Measurements from ENCODE around the gene CASS4.
"Not testable (repeated sequence)": the region's sequence is repeated elsewhere in the genome, so short reads cannot be mapped to it uniquely, and the experiment has no call there.

CASS4 gene

GRCh38 chr20:56381501-56381900, 30.6 kb upstream of the CASS4 start:
- no peaks in the 10 kb centered on the region for H3K9me3 ChIP-seq (ENCODE audit: control insufficient read depth, low read depth, low read length)
- H3K27ac ChIP-seq (ENCODE audit: low read length), result no peak overlapping the region
- H3K4me1 ChIP-seq (ENCODE audit: control insufficient read depth, low read depth, low read length), result no peaks in the 10 kb centered on the region
- peaks cover 84% of the 10 kb centered on the region for H3K36me3 ChIP-seq (ENCODE audit: control insufficient read depth, low read depth, low read length)
- H3K9ac ChIP-seq (ENCODE audit: low read length), result no peak overlapping the region
- no peak overlapping the region for H3K4me3 ChIP-seq (ENCODE audit: low read length)
- no peaks in the 10 kb centered on the region for H3K27me3 ChIP-seq (ENCODE audit: control insufficient read depth, insufficient read depth, low read length)

GRCh38 chr20:56382696-56383095, 29.4 kb upstream of the CASS4 start:
- peaks cover 90% of the 10 kb centered on the region for H3K36me3 ChIP-seq (ENCODE audit: control insufficient read depth, low read depth, low read length)
- no peaks in the 10 kb centered on the region for H3K27me3 ChIP-seq (ENCODE audit: control insufficient read depth, insufficient read depth, low read length)
- H3K27ac ChIP-seq (ENCODE audit: low read length), result no peak overlapping the region
- H3K9me3 ChIP-seq (ENCODE audit: control insufficient read depth, low read depth, low read length), result no peaks in the 10 kb centered on the region
- H3K9ac ChIP-seq (ENCODE audit: low read length), result no peak overlapping the region
- H3K4me1 ChIP-seq (ENCODE audit: control insufficient read depth, low read depth, low read length), result no peaks in the 10 kb centered on the region
- H3K4me3 ChIP-seq (ENCODE audit: low read length), result no peak overlapping the region

GRCh38 chr20:56383334-56383733, 28.7 kb upstream of the CASS4 start:
- Histone ChIP-seq H3K4me3 (ENCODE audit: low read length) (no peak overlapping the region), H3K36me3 (ENCODE audit: control insufficient read depth, low read depth, low read length) (peaks cover 90% of the 10 kb centered on the region), H3K27me3 (ENCODE audit: control insufficient read depth, insufficient read depth, low read length) (no peaks in the 10 kb centered on the region), H3K4me1 (ENCODE audit: control insufficient read depth, low read depth, low read length) (no peaks in the 10 kb centered on the region), H3K9me3 (ENCODE audit: control insufficient read depth, low read depth, low read length) (no peaks in the 10 kb centered on the region), H3K27ac (ENCODE audit: low read length) (no peak overlapping the region), H3K9ac (ENCODE audit: low read length) (no peak overlapping the region)

- Histone ChIP-seq H3K36me3 (ENCODE audit: control insufficient read depth, low read depth, low read length) (peaks cover 93% of the 10 kb centered on the region), H3K4me3 (ENCODE audit: low read length) (no peak overlapping the region), H3K9ac (ENCODE audit: low read length) (no peak overlapping the region), H3K4me1 (ENCODE audit: control insufficient read depth, low read depth, low read length) (no peaks in the 10 kb centered on the region), H3K27me3 (ENCODE audit: control insufficient read depth, insufficient read depth, low read length) (no peaks in the 10 kb centered on the region), H3K27ac (ENCODE audit: low read length) (no peak overlapping the region), H3K9me3 (ENCODE audit: control insufficient read depth, low read depth, low read length) (no peaks in the 10 kb centered on the region)
Observed at GRCh38 chr20:56385130-56385529, 26.9 kb upstream of the CASS4 start.

GRCh38 chr20:56386219-56386618, 25.8 kb upstream of the CASS4 start:
- H3K36me3 ChIP-seq (ENCODE audit: control insufficient read depth, low read depth, low read length), result peaks cover 87% of the 10 kb centered on the region
- no peaks in the 10 kb centered on the region for H3K27me3 ChIP-seq (ENCODE audit: control insufficient read depth, insufficient read depth, low read length)
- H3K9me3 ChIP-seq (ENCODE audit: control insufficient read depth, low read depth, low read length), result no peaks in the 10 kb centered on the region
- no peak overlapping the region for H3K27ac ChIP-seq (ENCODE audit: low read length)
- no peak overlapping the region for H3K9ac ChIP-seq (ENCODE audit: low read length)
- H3K4me1 ChIP-seq (ENCODE audit: control insufficient read depth, low read depth, low read length), result peaks cover 4% of the 10 kb centered on the region
- no peak overlapping the region for H3K4me3 ChIP-seq (ENCODE audit: low read length)

- no peaks in the 10 kb centered on the region for H3K9me3 ChIP-seq (ENCODE audit: control insufficient read depth, low read depth, low read length)
- no peak overlapping the region for H3K4me3 ChIP-seq (ENCODE audit: low read length)
- H3K27me3 ChIP-seq (ENCODE audit: control insufficient read depth, insufficient read depth, low read length), result no peaks in the 10 kb centered on the region
- peaks cover 7% of the 10 kb centered on the region for H3K4me1 ChIP-seq (ENCODE audit: control insufficient read depth, low read depth, low read length)
- peaks cover 62% of the 10 kb centered on the region for H3K36me3 ChIP-seq (ENCODE audit: control insufficient read depth, low read depth, low read length)
- no peak overlapping the region for H3K27ac ChIP-seq (ENCODE audit: low read length)
- H3K9ac ChIP-seq (ENCODE audit: low read length), result no peak overlapping the region
Observed at GRCh38 chr20:56388882-56389281, 23.2 kb upstream of the CASS4 start.

GRCh38 chr20:56389807-56390206, 22.3 kb upstream of the CASS4 start:
- peaks cover 9% of the 10 kb centered on the region for H3K4me1 ChIP-seq (ENCODE audit: control insufficient read depth, low read depth, low read length)

GRCh38 chr20:56390396-56390795, 21.7 kb upstream of the CASS4 start:
- not testable (repeated sequence) for H3K9me3 ChIP-seq (ENCODE audit: control insufficient read depth, low read depth, low read length); H3K4me1 ChIP-seq (ENCODE audit: control insufficient read depth, low read depth, low read length); H3K27me3 ChIP-seq (ENCODE audit: control insufficient read depth, insufficient read depth, low read length); H3K27ac ChIP-seq (ENCODE audit: low read length)
- peak overlapping the region; percentile 99 for H3K9ac ChIP-seq (ENCODE audit: low read length)
- H3K36me3 ChIP-seq (ENCODE audit: control insufficient read depth, low read depth, low read length), result peaks cover 52% of the 10 kb centered on the region
- peak overlapping the region; percentile 99 for H3K4me3 ChIP-seq (ENCODE audit: low read length)

More at GRCh38 chr20:56389807-56390206, 22.3 kb upstream of the CASS4 start:
- H3K9me3 ChIP-seq (ENCODE audit: control insufficient read depth, low read depth, low read length), result no peaks in the 10 kb centered on the region
- H3K4me3 ChIP-seq (ENCODE audit: low read length), result no peak overlapping the region
- no peak overlapping the region for H3K27ac ChIP-seq (ENCODE audit: low read length)
- H3K9ac ChIP-seq (ENCODE audit: low read length), result no peak overlapping the region
- no peaks in the 10 kb centered on the region for H3K27me3 ChIP-seq (ENCODE audit: control insufficient read depth, insufficient read depth, low read length)
- H3K36me3 ChIP-seq (ENCODE audit: control insufficient read depth, low read depth, low read length), result peaks cover 52% of the 10 kb centered on the region

- H3K27ac ChIP-seq (ENCODE audit: low read length), result no peak overlapping the region
- peak overlapping the region; percentile 99 for H3K9ac ChIP-seq (ENCODE audit: low read length)
- no peaks in the 10 kb centered on the region for H3K27me3 ChIP-seq (ENCODE audit: control insufficient read depth, insufficient read depth, low read length)
- peaks cover 9% of the 10 kb centered on the region for H3K4me1 ChIP-seq (ENCODE audit: control insufficient read depth, low read depth, low read length)
- peaks cover 52% of the 10 kb centered on the region for H3K36me3 ChIP-seq (ENCODE audit: control insufficient read depth, low read depth, low read length)
- H3K4me3 ChIP-seq (ENCODE audit: low read length), result peak overlapping the region; percentile 99
- no peaks in the 10 kb centered on the region for H3K9me3 ChIP-seq (ENCODE audit: control insufficient read depth, low read depth, low read length)
Observed at GRCh38 chr20:56391037-56391436, 21.0 kb upstream of the CASS4 start.

GRCh38 chr20:56391596-56392131, 20.4 kb upstream of the CASS4 start:
- peaks cover 9% of the 10 kb centered on the region for H3K4me1 ChIP-seq (ENCODE audit: control insufficient read depth, low read depth, low read length)
- peaks cover 51% of the 10 kb centered on the region for H3K36me3 ChIP-seq (ENCODE audit: control insufficient read depth, low read depth, low read length)
- H3K27me3 ChIP-seq (ENCODE audit: control insufficient read depth, insufficient read depth, low read length), result no peaks in the 10 kb centered on the region
- H3K9ac ChIP-seq (ENCODE audit: low read length), result peak overlapping the region; percentile 99
- H3K9me3 ChIP-seq (ENCODE audit: control insufficient read depth, low read depth, low read length), result no peaks in the 10 kb centered on the region
- peak overlapping the region; percentile 99 for H3K4me3 ChIP-seq (ENCODE audit: low read length)
- no peak overlapping the region for H3K27ac ChIP-seq (ENCODE audit: low read length)

- peak within 1 kb of the TSS; percentile 99 for H3K4me3 ChIP-seq (ENCODE audit: low read length)
- peaks cover 52% of the 10 kb centered on the region for H3K36me3 ChIP-seq (ENCODE audit: control insufficient read depth, low read depth, low read length)
- no peaks in the 10 kb centered on the region for H3K9me3 ChIP-seq (ENCODE audit: control insufficient read depth, low read depth, low read length)
- peaks cover 9% of the 10 kb centered on the region for H3K4me1 ChIP-seq (ENCODE audit: control insufficient read depth, low read depth, low read length)
- H3K27ac ChIP-seq (ENCODE audit: low read length), result peak within 1 kb of the TSS; percentile 80
- no peaks in the 10 kb centered on the region for H3K27me3 ChIP-seq (ENCODE audit: control insufficient read depth, insufficient read depth, low read length)
- peak within 1 kb of the TSS; percentile 99 for H3K9ac ChIP-seq (ENCODE audit: low read length)
Observed at GRCh38 chr20:56392132-56392880, 19.8 kb upstream of the CASS4 start, which contains the start of the genes AURKA and CSTF1. TSS of gene AURKA (minus strand) at chr20:56392215. CDS start at chr20:56388197, 4,018 bp downstream. TSS of gene CSTF1 (plus strand) at chr20:56392645. CDS start at chr20:56395553, 2,908 bp downstream.

All from iPS-18a (cell line).